Stomach (tissue), 9 donors: Measurements from ENCODE around the gene ARID5B. TPM values are rescaled to one million over a fixed set of nuclear protein-coding genes. Genes with fewer than 3 reads are reported as not detected.
A peak's percentile ranks its signal among the peaks of the same experiment; 100 is the strongest.

Experiments
- DNase-seq, 2 donors: peaks; one replicate each; pipeline versions ENCODE4 v3.0.0 to v3.0.0-alpha.2; 2013 to 2019
- H3K27ac ChIP-seq, 5 donors: fragments of 200-600 bp in 4 of 5; sonication (generic) in 4 of 5; one replicate each; pipeline ENCODE4 v1.5.1; 2013 to 2019; ENCODE audit warnings: mild to moderate bottlenecking in 1 of 5, moderate library complexity in 1 of 5
- H3K27me3 ChIP-seq, 3 donors: fragments of 200-600 bp; sonication (generic); one replicate each; pipeline ENCODE4 v1.5.1; 2017 to 2019; ENCODE audit warnings: mixed run types in 1 of 3
- H3K36me3 ChIP-seq, 4 donors: fragments of 200-600 bp; sonication (generic); 1 replicate in 3 of 4; 2 replicates in 1 of 4; pipeline ENCODE4 v1.5.1; 2016 to 2019
- H3K4me1 ChIP-seq, 4 donors: fragments of 200-600 bp; sonication (generic); one replicate each; pipeline ENCODE4 v1.5.1; 2016 to 2019
- H3K4me3 ChIP-seq, 4 donors: fragments of 200-600 bp; sonication (generic) in 3 of 4; one replicate each; pipeline ENCODE4 v1.5.1; 2016 to 2019; ENCODE audit warnings: mild to moderate bottlenecking in 1 of 4
- H3K9me3 ChIP-seq, 4 donors: fragments of 200-600 bp; sonication (generic); one replicate each; pipeline ENCODE4 v1.5.1; 2016 to 2019
- EP300 ChIP-seq: sonication (generic); formaldehyde crosslinking; IDR thresholded peaks from one replicate; pipeline ENCODE4 v1.6.1; 2017; ENCODE audit warnings: antibody characterized with exemption
- POLR2A ChIP-seq, 4 donors: fragments of 450-650 bp; IDR thresholded peaks; one replicate each; pipeline ENCODE4 v1.6.1; 2016; ENCODE audit warnings: antibody characterized with exemption in 4 of 4, control low read depth in 2 of 4, mild to moderate bottlenecking in 1 of 4, moderate library complexity in 1 of 4
- POLR2AphosphoS5 ChIP-seq, 3 donors: sonication (generic); formaldehyde crosslinking; IDR thresholded peaks; one replicate each; pipeline ENCODE4 v1.6.1; 2016; ENCODE audit warnings: antibody characterized with exemption in 3 of 3
- WGBS, 5 donors: extraction: QIAGEN DNeasy Blood & Tissue Kit in 3 of 5; methylation state at CpG; one replicate each; pipeline versions ENCODE4 v1.1.5 to v1.1.7; 2013 to 2018; 5-methylcytosine and 5-hydroxymethylcytosine counted together
- intact Hi-C: fragments of 100-400 bp; cut with DNase I; formaldehyde crosslinking; loops from one replicate; pipeline ENCODE4 v1.15.1; 2023; ENCODE audit warnings: low total_unique reads
- polyA plus RNA-seq, 3 donors: library from polyadenylated mRNA; stranded (reverse); fragments of 200-250 nt; gene quantifications; one replicate each; pipeline ENCODE4 v1.2.3, GENCODE V29; 2013
- total RNA-seq, 5 donors: library from RNA; depleted of rRNA; stranded (reverse); fragments of >200 nt; gene quantifications; one replicate each; pipeline versions ENCODE4 v1.1.0 to v1.2.3, GENCODE V29; 2014 to 2016
- TF ChIP-seq, protein P1 (sequence below), 7 experiments: fragments of 450-650 bp in 4 of 7; fragments of 200-600 bp in 3 of 7; sonication (generic) in 3 of 7; IDR thresholded peaks; one replicate each; pipeline ENCODE4 v1.5.1; 2016 to 2019; ENCODE audit warnings: antibody characterized with exemption in 7 of 7, control low read depth in 2 of 7, mild to moderate bottlenecking in 1 of 7
- donor health status: healthy with polysubstance abuse.
- donor health status: Bipolar disorder and iron deficiency.
- donor health status: healthy.

The ARID5B gene
- total and polyA plus RNA-seq, 8 donors, result 5.4 to 64.2 (median 11.9) TPM

DNA sequence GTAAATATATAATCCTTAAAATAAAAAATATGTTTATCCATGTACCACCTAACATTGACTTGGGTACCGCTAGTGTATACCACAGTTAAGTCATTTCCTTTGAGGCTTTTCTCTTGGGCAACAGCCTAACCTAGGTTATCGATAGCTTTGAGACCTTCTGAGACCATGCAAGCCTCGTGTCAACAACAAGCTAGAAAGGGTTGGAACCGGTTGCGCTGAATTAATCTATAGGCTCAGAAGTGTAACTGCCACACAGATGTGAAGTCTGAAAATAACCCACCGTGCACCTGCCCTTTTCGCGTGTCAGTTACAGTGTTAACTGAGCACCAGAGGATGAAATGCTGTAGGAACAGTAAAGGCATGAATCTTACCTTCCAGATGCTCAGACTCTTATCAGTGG lies 59.8 kb downstream of the ARID5B start:
- H3K36me3 ChIP-seq, result no peaks in the 10 kb centered on the region
- H3K4me1 ChIP-seq, result peaks cover 9 to 43% (median 25%) of the 10 kb centered on the region in 4 donors
- intact Hi-C loops, result no loop called here
- WGBS, 5 donors, result 51 to 69% (median 57%) methylated on average over 8 of the region's 8 CpGs
- DNase-seq, result peak in 1 of 2 donors; percentile 53
- TF ChIP-seq POLR2AphosphoS5 (IDR thresholded peaks at IDR 0.05) (no peak), EP300 (no peak), POLR2A (IDR thresholded peaks at IDR 0.05) (no peak)
- TF ChIP-seq, protein P1, sequence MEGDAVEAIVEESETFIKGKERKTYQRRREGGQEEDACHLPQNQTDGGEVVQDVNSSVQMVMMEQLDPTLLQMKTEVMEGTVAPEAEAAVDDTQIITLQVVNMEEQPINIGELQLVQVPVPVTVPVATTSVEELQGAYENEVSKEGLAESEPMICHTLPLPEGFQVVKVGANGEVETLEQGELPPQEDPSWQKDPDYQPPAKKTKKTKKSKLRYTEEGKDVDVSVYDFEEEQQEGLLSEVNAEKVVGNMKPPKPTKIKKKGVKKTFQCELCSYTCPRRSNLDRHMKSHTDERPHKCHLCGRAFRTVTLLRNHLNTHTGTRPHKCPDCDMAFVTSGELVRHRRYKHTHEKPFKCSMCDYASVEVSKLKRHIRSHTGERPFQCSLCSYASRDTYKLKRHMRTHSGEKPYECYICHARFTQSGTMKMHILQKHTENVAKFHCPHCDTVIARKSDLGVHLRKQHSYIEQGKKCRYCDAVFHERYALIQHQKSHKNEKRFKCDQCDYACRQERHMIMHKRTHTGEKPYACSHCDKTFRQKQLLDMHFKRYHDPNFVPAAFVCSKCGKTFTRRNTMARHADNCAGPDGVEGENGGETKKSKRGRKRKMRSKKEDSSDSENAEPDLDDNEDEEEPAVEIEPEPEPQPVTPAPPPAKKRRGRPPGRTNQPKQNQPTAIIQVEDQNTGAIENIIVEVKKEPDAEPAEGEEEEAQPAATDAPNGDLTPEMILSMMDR (IDR thresholded peaks at IDR 0.05), result no peak
- no peak overlapping the region for H3K27ac ChIP-seq
- H3K4me3 ChIP-seq, result no peak overlapping the region
- H3K27me3 ChIP-seq, result no peaks in the 10 kb centered on the region
- no peaks in the 10 kb centered on the region for H3K9me3 ChIP-seq

DNA sequence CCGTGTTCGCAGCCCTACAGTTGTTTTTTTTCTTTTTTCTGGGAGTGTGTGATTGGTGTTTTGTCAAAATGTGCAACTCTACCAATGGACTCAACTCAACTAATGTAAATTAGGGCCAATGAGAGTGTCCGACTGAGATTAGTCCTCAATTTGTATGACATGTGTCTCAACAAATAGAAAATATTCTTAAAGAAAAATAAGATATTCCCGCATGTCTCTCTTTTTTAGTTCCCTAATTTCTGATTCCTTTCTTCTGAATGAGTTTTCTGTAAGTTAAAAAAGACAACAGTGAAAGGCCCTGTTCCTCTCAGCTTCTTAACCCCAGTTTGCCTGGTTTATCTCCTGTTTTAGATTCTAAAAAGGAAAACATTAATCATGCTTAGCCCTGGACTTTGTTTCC lies 61.5 kb downstream of the ARID5B start:
- Histone ChIP-seq H3K9me3 (no peaks in the 10 kb centered on the region), H3K4me3 (no peak overlapping the region), H3K27ac (peak overlapping the region in 1 of 5 donors; percentile 27), H3K27me3 (no peaks in the 10 kb centered on the region), H3K36me3 (no peaks in the 10 kb centered on the region), H3K4me1 (peaks cover 9 to 45% (median 25%) of the 10 kb centered on the region in 4 donors)
- no peak for DNase-seq
- 84 to 95% (median 85%) methylated on average over 4 of the region's 4 CpGs for WGBS, 5 donors
- intact Hi-C loops, result no loop called here
- no peak for TF ChIP-seq EP300
- no peak for TF ChIP-seq POLR2AphosphoS5 (IDR thresholded peaks at IDR 0.05)
- TF ChIP-seq, protein P1 (IDR thresholded peaks at IDR 0.05), result no peak
- no peak for TF ChIP-seq POLR2A (IDR thresholded peaks at IDR 0.05)

DNA sequence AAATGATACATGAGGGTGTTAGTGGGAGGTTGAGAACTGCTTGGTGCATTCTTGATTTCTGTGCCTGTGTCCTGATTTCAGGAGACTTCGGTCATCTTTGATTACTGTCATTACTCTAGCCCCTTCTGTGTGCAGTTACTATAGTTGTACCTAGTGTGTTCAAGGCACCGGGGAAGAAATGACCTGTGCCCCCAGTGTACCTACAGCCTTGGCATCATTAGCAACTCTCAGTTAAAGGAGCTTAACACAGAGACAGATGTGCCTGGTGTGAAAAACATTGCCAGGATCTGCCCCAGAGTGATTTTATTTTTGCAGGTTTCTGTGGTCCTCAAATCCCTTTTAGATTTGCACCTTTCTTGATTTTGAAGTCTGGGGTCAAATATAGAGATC lies 62.2 kb downstream of the ARID5B start:
- Histone ChIP-seq H3K9me3 (no peaks in the 10 kb centered on the region), H3K4me1 (peaks cover 9 to 45% (median 25%) of the 10 kb centered on the region in 4 donors), H3K27ac (peak overlapping the region in 3 of 5 donors; percentile 7 to 27 (median 20)), H3K36me3 (no peaks in the 10 kb centered on the region), H3K4me3 (no peak overlapping the region), H3K27me3 (no peaks in the 10 kb centered on the region)
- no peak for DNase-seq
- no peak for TF ChIP-seq POLR2A (IDR thresholded peaks at IDR 0.05)
- TF ChIP-seq, protein P1 (IDR thresholded peaks at IDR 0.05), result no peak
- no peak for TF ChIP-seq EP300
- no peak for TF ChIP-seq POLR2AphosphoS5 (IDR thresholded peaks at IDR 0.05)
- intact Hi-C loops, result no loop called here
- WGBS, 5 donors, result 49 to 63% (median 57%) methylated on average over 2 of the region's 2 CpGs

DNA sequence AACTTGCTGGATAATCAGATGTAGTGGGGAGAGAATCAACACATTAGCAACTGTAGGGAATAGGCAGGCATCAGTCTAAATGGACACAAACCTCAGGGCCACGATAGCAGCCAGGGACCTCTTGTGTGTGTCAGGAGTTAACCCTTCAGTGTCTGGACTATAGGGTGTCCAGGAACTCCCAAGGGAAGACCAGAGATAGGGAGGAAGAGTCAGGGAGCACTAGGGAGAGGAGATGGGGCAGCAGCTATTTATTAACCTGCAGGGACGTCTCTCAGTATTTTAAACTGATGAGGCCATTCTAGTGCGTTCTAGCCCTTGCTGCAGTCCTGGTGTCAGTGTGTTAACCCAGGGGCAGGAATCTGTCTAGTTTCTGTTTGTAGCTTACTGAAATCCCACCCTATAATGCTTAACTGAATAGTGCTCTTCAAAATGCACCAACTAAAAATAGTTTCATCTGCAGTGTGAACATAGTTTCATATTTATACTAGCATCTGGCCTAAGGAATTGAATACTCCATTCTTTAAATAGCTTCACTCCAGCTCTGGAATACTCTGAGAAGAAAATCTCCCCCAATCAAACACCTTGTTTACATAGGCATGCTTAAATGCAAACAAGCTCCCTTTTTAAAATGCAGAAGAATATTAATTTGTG lies 62.7 kb downstream of the ARID5B start:
- H3K9me3 ChIP-seq, result no peaks in the 10 kb centered on the region
- TF ChIP-seq, protein P1 (IDR thresholded peaks at IDR 0.05), result no peak
- no peak for TF ChIP-seq EP300
- no peak for TF ChIP-seq POLR2A (IDR thresholded peaks at IDR 0.05)
- no peak for TF ChIP-seq POLR2AphosphoS5 (IDR thresholded peaks at IDR 0.05)
- peak overlapping the region in 3 of 5 donors; percentile 7 to 27 (median 20) for H3K27ac ChIP-seq
- intact Hi-C loops, result no loop called here
- H3K4me1 ChIP-seq, result peaks cover 9 to 45% (median 25%) of the 10 kb centered on the region in 4 donors
- H3K4me3 ChIP-seq, result peak overlapping the region in 1 of 4 donors; percentile 3
- H3K36me3 ChIP-seq, result no peaks in the 10 kb centered on the region
- WGBS, 5 donors, result 26 to 39% (median 32%) methylated on average over 3 of the region's 3 CpGs
- no peaks in the 10 kb centered on the region for H3K27me3 ChIP-seq
- no peak for DNase-seq
